HT-29 (cell line): Measurements from ENCODE around the gene ZNF862. TPM values are rescaled to one million over a fixed set of nuclear protein-coding genes. Genes with fewer than 3 reads are reported as not detected.

Experiments used
- DNase-seq: peaks from one replicate; pipeline ENCODE4 v3.0.0-alpha.2; 2015; ENCODE audit warnings: low spot score
- total RNA-seq: library from RNA; depleted of rRNA; stranded (reverse); fragments of >200 nt; shearing (Covaris generic); gene quantifications from 2 replicates; pipeline ENCODE4 v1.2.3, GENCODE V29; 2014

The ZNF862 gene
- total RNA-seq, 1 experiment from 2014 or later: 11.7 TPM

DNA sequence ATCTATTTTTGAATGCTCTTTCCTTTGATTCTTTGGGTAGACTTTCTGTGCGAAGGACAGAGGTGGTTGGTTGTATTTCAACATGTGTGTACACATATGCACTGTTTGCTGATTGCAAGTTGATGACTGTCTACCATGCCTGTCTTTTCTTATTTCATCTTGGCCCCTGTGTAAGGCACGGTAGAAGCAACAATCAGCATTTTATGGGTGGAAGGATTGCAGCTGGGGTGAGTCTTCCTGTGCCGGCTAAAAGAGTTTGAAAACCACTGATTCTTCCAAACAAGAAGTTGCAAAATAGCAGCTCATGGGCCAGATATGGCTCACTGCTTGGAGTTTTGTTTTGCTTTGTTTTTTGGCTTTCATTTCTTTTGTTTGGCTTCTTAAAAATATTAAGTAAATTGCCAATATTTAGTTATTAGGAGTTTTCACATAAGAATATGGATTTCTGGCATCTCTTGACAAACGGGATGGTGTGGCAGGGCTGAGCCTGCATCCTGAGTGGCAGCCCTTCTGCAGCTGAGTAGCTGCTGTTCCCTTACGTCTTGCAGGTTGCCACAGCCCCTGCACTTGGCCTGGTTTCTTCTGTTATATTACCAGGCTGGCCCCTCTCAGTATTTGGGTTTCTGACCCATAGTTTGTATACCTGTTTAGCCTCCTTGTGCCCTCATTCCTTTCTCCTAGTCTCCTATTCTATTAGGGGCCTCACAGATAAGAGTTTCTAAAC, 7.2 kb downstream of the ZNF862 start:
- DNase-seq: no peak

DNA sequence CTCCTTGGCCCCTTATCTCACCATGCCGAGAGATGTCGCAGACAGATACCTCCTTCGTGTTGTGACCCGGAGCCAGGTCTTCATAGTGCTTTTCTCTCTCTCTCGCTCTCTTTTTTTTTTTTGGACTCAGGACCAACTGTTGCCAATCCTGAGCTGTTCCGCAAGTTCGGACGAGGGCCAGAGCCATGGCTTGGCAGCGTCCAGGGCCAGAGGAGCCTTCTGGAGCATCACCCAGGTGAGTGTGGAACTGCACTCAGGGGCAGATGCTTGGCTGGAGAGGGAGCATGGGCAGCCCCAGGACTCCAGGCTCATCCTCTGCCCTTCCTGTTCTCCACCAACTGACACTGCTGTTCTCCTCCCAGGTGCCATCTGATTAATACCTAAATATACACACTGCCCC, 7.8 kb downstream of the ZNF862 start:
- DNase-seq: no peak

DNA sequence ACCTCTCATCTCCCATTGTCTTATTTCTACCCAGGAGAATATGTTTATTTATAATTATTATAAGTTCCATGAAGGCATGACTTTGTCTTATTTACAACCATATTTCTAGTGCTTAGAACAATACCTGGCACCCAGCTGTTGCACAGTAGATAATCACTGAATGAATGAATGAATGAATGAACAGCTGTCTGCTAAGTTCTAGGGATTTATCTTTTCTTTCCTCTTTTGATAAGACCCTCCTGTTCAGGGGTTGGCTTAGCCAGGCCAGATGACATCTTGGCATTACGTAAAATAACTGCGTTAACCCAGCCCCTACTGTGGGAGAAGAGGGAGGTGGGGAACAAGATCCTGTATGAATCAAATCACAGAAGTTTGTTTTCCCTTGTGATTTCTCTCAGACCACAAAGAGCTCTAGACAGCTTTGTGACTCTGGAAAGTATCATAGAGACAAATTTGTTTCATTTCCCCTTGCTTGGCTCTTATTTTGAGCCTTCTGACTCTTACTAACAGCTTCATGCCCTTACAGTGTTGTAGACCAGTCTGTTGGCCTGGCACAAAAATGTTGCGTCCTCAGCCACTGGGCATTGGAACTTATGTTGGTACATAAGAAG, 8.4 kb downstream of the ZNF862 start:
- DNase-seq: no peak

DNA sequence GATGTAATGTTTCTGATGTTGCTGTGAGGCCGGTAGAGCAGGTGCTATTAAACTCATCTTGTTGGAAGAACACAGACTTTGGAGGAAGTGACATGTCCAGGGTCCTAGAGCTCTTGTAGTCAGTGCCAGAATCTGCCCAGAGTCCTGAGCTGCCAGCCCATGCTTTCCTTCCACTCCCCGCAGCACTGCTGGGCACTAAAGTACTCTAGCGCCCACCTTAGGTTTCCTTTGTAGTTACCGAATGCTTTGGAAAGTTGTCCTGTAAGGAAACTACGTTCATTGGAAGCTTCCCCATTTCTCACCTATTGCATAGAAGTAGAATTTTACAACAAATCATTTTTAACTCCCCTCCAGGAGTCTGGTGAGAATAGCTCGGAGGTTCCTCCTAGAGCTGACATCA, 11.0 kb downstream of the ZNF862 start:
- DNase-seq: no peak

DNA sequence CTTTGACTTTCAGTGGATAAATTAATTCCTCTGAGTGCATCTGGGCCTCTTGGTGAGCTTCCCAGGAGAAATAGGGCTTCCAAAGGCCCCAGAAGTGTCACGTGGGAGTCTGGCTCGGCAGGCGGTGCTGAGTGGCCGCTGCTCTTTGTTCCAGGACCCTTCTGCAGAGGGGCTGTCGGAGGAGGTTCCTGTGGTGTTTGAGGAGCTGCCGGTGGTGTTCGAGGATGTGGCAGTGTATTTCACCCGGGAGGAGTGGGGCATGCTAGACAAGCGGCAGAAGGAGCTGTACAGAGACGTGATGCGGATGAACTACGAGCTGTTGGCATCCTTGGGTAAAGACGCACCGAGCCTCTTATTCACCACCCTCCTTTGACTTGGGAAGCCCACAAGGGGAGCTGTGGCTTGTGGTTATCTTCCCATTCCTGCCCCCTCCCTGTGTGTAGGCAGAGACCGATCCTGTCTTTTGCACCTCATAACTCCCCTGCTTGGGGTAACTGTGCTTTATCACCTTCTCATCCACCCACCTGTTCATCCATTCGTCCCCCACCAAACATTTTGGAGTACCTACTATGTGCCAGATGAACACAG, 11.9 kb downstream of the ZNF862 start:
- no peak for DNase-seq

DNA sequence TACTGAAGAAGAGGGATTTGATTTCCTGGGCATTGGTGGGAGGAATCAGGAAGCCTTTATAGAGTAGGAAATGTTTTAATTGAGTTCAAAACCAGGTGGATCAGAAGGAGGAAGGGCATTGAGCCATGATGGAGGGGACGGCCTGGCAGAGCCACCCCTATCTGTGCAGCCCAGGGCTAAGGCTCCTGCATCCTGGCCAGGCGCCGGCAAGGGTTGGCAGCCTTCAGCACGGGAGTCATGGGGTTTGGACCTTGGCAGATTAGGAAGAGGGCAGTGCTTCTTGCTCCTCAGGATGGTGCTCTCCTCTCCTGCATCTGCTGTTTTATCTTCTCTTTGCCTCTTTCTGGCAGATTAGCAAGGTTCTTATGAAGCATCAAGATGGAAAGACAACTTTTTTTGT, 12.5 kb downstream of the ZNF862 start:
- no peak for DNase-seq

DNA sequence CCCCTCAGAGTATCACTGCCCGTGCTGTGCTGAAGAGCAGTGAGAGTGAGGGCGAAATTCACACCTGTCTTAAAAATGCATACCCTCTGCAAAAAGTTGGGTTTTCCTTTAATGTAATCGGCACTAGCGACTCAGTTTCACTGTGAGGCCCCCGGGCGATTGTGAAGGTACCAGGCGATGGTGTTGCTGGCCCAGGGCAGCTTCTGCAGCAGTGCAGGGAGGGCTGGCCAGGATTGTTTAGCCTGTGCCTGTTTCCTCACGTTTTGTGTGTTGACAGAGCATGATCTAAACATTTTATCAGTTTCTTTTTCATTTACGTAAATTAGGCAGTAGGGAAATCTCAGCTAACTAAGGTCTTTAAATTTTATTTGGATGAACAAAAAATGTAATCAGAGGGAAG, 13.3 kb downstream of the ZNF862 start:
- no peak for DNase-seq

DNA sequence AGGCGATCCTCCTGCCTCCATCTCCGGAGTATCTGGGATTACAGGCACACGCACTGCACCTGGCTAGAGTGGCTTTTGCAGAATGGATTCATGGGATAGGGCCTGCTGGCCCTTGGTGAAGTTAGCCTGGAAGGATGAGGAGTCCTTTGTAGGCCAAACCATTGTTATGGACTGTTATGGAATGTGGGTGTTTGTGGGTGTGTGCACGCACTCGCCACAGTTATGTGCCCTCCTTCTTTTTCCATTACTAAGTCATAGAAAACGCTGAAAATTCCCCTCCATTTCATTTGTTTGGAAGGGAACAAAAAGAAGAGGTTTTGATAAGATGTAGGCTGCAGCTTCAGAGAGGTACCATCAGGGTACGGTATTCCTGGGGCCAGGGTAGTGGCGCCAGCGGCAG, 15.0 kb downstream of the ZNF862 start:
- no peak for DNase-seq

DNA sequence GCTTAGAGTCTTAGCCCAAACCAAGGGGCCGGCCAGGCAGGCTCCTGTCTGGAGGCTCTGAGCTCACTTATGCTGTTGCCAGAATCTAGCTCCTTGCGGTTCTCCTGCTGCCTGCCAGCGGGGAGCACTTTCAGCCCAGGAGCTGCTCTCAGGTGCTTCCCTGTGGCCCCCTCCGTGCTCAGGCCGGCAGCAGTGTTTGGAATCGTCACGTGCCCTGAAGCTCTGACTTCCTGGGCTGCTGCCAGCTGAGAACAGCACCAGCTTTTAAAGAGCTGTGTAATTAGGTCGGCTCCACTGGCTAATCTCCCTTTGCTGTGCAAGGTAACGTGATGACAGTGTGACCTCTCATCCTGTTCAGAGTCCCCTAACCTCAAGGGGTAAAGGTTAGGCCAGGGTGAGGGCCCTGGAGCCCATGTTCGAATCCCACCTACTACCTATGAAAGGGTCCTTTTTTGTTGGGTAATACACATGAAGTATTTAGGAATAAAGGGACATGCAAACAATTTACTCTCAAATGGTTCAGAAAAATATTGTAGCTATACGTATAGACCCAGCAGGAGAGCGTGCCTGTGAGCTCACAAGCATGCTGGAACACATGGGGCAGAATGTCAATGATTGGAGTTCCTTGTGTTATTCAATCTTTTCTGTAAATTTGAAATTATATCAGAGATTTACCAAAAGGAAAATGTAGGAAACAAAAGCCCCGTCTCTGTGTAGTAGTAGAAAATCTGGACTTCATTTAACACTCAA, 16.6 kb downstream of the ZNF862 start:
- peak; percentile 46 for DNase-seq

DNA sequence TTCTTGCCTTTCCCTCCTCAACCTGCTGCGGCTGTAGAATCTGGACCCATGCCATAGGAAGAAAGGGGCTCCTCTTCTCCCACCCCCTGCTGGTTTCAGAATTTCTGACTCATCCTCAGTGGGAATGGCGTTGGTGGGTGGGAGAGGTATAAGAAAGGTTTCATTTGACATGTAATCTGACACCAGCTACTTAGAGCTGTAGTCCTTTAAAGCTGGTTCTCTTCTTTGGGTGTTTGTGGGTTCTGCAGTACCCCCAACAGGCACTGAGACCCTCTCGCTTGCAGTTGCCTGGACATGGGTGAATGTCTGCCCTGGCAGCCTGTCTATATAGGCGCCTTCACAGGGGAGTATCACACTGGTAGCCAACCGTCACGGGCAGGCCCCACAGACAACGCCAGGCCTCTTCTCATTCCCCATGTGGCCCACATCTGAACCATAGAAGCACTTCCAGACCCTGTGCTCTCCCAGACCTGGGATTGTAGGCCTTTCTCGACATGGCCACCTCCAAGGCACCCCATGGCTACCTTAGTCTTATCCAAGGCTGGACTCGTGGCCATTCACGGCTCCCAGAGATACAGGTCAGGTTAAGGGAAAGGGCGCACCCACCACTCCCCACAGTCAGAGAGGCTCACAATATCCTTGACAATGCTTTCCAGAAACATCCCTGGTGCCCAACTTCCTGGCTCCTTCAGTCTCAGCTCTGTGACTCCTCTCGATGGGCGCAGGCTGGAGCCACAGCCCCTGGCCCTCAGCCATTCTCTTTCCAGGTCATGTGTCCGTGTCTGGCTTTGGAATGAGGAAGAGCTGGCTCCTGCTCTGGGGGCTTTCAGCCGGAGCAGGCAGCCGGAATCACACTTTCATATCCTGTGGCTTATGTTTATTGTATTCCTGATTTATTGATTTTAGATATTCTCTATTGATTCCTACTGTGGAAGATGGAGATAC, 17.5 kb downstream of the ZNF862 start:
- no peak for DNase-seq

DNA sequence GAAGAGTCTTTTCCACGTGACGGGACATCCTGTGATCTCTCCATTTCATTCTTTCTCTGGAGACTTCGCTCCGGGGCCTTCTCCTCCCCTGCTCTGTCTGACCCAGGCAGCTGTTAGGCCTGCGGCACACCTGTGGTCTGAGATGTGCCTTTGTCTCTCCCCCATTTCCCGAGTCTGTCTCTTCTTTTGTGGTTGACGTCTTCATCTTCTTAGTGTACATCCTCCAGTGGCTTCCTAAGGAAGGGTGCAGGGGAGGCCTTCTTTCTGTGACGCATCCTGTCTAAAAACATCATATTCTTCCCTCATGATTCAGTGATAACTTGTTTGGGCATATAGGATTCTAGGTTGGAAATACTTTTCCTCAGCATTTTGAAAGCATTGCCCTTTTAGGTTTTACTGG, 18.4 kb downstream of the ZNF862 start:
- DNase-seq: no peak

DNA sequence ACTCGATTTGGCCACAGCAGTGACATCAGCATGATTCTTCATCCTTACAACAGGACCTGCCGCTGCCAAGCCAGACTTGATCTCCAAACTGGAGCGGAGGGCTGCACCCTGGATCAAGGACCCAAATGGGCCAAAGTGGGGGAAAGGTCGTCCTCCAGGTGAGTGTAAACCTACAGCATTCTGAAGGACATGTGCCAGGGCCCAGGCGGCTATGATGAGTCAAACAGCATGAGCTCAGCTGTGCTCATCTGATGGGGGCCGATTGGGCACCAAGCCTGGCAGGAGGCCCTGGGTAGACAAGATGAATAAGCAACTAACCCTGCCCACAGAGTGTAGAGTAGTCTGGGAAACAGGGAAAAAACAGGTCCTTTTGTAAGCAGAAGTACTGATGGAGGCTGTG, 21.2 kb downstream of the ZNF862 start:
- DNase-seq: no peak

DNA sequence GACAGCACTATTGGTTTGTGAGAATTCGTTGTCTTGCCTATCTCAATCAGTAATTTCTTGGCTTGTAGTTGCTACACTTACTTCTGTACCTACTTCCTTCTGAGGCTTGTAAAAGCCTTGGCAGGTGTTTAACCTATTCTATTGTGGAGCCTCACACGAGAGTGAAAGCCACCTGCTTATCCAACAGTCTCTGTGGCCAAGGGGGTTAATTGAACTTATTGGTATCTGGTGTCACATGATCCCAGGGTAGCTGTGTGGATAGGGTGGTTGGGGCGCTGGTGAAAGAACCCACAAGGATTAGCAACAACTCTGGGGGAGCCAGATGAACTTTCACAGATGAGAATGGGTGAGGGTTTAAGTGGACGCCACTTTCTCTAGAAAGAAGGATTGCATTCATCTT, 21.7 kb downstream of the ZNF862 start:
- DNase-seq: no peak

DNA sequence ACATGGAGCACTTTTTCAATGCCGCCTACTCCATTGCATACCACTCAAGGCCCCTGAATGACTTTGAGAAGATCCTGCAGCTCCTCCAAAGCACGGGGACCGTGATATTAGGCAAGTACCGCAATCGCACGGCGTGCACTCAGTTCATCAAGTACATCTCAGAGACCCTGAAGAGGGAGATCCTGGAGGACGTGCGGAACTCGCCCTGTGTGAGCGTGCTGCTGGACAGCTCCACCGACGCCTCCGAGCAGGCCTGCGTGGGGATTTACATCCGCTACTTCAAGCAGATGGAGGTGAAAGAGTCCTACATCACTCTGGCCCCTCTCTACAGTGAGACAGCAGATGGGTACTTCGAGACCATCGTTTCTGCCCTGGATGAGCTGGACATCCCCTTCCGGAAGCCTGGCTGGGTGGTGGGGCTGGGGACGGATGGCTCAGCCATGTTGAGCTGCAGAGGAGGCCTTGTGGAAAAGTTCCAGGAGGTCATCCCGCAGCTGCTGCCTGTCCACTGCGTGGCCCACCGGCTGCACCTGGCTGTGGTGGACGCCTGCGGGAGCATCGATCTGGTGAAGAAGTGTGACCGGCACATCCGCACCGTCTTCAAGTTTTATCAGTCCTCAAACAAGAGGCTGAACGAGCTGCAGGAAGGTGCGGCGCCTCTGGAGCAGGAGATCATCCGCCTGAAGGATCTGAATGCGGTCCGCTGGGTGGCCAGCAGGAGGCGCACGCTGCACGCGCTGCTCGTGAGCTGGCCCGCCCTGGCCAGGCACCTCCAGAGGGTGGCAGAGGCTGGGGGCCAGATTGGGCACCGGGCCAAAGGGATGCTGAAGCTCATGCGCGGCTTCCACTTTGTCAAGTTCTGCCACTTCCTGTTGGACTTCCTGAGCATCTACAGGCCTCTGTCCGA, 22.9 kb downstream of the ZNF862 start:
- no peak for DNase-seq

DNA sequence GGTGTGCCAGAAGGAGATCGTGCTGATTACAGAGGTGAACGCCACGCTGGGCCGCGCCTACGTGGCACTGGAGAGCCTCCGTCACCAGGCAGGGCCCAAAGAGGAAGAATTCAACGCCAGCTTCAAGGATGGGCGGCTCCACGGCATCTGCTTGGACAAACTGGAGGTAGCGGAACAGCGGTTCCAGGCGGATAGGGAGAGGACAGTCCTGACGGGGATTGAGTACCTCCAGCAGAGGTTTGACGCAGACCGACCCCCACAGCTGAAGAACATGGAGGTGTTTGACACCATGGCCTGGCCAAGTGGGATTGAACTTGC, 23.5 kb downstream of the ZNF862 start:
- no peak for DNase-seq

DNA sequence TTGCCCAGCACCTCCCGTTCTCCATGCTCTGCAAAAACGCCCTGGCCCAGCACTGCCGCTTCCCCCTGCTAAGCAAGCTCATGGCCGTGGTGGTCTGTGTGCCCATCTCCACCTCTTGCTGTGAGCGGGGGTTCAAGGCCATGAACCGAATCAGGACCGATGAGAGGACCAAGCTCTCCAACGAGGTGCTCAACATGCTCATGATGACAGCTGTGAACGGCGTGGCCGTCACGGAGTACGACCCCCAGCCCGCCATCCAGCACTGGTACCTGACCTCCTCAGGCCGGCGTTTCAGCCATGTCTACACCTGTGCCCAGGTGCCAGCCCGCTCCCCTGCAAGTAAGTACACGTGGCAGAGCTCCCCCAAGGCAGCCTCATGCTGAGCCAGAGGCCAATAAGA, 24.0 kb downstream of the ZNF862 start:
- DNase-seq: no peak

DNA sequence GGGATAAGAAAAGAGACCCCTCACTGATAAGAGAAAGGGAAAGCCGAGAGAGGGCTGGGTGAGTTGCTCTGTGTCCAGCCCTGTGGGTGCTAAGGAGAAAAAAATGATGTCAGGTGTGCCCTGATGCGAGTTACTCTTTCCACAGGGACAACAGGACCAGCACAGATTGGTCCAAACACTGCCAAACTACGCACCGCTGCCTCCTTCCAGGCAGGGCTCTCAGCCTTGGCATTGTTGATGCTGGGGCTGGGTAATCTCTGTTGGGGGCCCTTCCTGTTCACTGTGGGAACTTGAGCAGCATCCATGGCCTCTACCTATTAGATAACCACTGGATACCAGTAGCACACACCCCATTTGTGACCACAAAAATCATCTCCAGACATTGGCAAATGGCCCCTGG, 25.3 kb downstream of the ZNF862 start:
- DNase-seq: no peak

DNA sequence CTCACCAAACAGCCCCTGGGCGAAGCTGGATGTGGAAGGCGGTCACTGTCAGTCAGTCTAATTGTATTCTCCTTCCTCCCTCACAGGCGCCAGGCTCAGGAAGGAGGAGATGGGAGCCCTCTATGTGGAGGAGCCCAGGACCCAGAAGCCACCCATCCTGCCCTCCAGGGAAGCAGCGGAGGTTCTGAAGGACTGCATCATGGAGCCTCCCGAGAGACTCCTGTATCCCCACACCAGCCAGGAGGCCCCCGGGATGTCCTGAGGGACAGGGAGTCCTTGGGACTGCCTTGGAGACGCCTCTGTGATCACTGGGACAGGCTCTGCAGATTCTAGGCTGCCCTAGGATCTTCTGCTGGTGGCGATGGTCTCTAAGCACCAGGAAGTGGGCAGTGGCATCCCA, 25.8 kb downstream of the ZNF862 start:
- DNase-seq: no peak

DNA sequence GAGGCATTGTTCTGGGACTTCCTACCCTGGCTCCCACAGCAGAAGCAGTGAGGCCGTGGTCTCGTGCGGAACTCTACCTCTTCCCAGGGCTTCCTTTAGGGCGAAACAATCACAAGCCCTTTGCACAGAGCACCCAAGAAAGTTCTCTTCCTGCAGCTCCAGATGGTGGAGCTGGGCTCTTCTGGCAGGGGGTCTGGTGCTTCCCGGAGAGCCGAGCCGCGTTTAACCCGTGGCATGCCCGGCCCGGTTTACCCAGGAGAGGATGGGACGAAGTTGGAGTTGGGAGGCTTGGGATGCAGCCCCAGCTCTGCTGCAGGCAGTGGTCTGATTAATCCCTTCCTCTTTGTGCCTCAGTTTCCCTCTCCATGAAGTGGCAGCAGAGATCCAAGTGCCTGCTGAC, 26.6 kb downstream of the ZNF862 start:
- DNase-seq: no peak

DNA sequence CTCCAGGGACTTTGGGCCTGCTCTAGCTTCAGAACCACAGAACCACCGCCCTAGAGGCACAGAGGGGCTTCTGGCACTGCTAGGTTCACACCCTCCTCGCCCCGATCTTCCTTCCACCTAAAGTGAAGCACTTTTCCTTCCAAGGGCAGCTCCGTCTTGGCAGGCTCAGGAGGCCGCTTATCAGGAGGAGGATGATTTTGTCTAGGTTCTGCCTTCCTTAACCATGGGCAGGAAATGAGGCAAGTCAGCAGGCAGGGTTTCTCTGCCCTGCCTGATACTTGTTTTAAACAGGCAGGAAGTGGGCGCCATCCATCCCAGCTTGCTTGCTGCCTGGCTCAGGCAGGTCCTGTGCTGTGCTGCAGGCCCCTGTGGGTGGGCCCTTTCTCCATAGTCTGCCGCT, 27.3 kb downstream of the ZNF862 start:
- no peak for DNase-seq
